K562 (cell line): Measurements from ENCODE around the gene ZNF418. TPM values are rescaled to one million over a fixed set of nuclear protein-coding genes. Genes with fewer than 3 reads are reported as not detected.
"Not testable (repeated sequence)": the region's sequence is repeated elsewhere in the genome, so short reads cannot be mapped to it uniquely, and the experiment has no call there.

ENCODE experiments used
- ATAC-seq: fragments of 200-7000 bp; cut with Tn5 transposase; 3 replicates; pipeline ENCODE4 v1.9.1; 2020; ENCODE audit warnings: moderate library complexity
- BruUV-seq: library from RNA; stranded (reverse); fragments of 400-500 nt; replicated peaks from 2 replicates; lab custom pipeline; 2021; lab: Mats Ljungman, UMichigan
- CTCF ChIA-PET: fragments of 300-600 bp; formaldehyde crosslinking; extraction: SDS; loops from one replicate; lab custom pipeline; 2021; ENCODE audit warnings: low intra/inter-chr PET ratio; lab: Yijun Ruan, JAX
- POLR2A ChIA-PET: fragments of 300-600, 350-650 bp; sonication (Branson Sonifier 250); formaldehyde crosslinking; extraction: SDS; loops from one replicate; lab custom pipeline; 2021; ENCODE audit warnings: antibody characterized with exemption, inconsistent platforms; lab: Yijun Ruan, JAX
- DNase-seq, 4 experiments: peaks; one replicate each; pipeline versions ENCODE4 v3.0.0 to v3.0.0-alpha.2; 2011 to 2018; ENCODE audit warnings: low spot score in 3 of 4, mixed read lengths in 3 of 4; ENCODE audit errors: extremely low read depth in 1 of 4
- FAIRE-seq: peaks from 2 replicates; lab custom pipeline; 2011; peaks lifted over from hg19 to GRCh38; lab: Jason Lieb, UNC
- H2AFZ ChIP-seq: 2 replicates; pipeline ENCODE4 v1.6.0; 2011; ENCODE audit warnings: low read depth, low read length, control low read depth, inconsistent platforms
- H3K27ac ChIP-seq: fragments of 200-600 bp; 3 replicates; pipeline ENCODE4 v1.8.0; 2011; ENCODE audit warnings: low read depth, mild to moderate bottlenecking, control low read depth, inconsistent platforms, low read length, moderate library complexity, mixed read lengths; ENCODE audit errors: extremely low read depth
- H3K27me3 ChIP-seq, 2 experiments: fragments of 300-600 bp in 1 of 2; 2 replicates in 1 of 2; 3 replicates in 1 of 2; pipeline versions ENCODE4 v1.6.0 to v1.8.0; 2011; ENCODE audit warnings: inconsistent platforms in 2 of 2, low read length in 2 of 2, mild to moderate bottlenecking in 1 of 2, mixed read lengths in 1 of 2, moderate library complexity in 1 of 2; ENCODE audit not compliant: control insufficient read depth in 2 of 2, insufficient read depth in 2 of 2
- H3K36me3 ChIP-seq: fragments of 300-600 bp; 3 replicates; pipeline ENCODE4 v1.8.0; 2011; ENCODE audit warnings: mild to moderate bottlenecking, low read length, inconsistent platforms; ENCODE audit not compliant: control insufficient read depth, insufficient read depth
- H3K4me1 ChIP-seq, 2 experiments: fragments of 200-600 bp in 1 of 2; replicated peaks in 1 of 2; 2 replicates in 1 of 2; 3 replicates in 1 of 2; pipeline versions ENCODE4 v1.5.1 to v1.8.0; 2011; ENCODE audit warnings: inconsistent platforms in 2 of 2, low read length in 2 of 2, mild to moderate bottlenecking in 1 of 2, mixed read lengths in 1 of 2, moderate library complexity in 1 of 2; ENCODE audit not compliant: control insufficient read depth in 2 of 2, insufficient read depth in 2 of 2
- H3K4me2 ChIP-seq: 2 replicates; pipeline ENCODE4 v1.6.1; 2011; ENCODE audit warnings: low read length, control low read depth, inconsistent platforms, mixed read lengths; ENCODE audit not compliant: insufficient read depth
- H3K4me3 ChIP-seq: fragments of 200-600 bp; sonication (generic), shearing (Covaris generic); 2 replicates; pipeline ENCODE4 v1.5.1; 2016; ENCODE audit warnings: control low read depth, inconsistent platforms
- H3K79me2 ChIP-seq: fragments of 200-600 bp; 3 replicates; pipeline ENCODE4 v1.8.0; 2011; ENCODE audit warnings: low read length, inconsistent platforms; ENCODE audit not compliant: control insufficient read depth, insufficient read depth
- H3K9ac ChIP-seq, 2 experiments: 2 replicates each; pipeline versions ENCODE4 v1.6.0 to v1.6.1; 2011; ENCODE audit warnings: low read depth in 2 of 2, low read length in 2 of 2, control low read depth in 1 of 2, inconsistent platforms in 1 of 2, mild to moderate bottlenecking in 1 of 2, mixed read lengths in 1 of 2; ENCODE audit not compliant: insufficient read depth in 1 of 2
- H3K9me1 ChIP-seq: one replicate; pipeline ENCODE4 v1.6.0; 2011; ENCODE audit warnings: inconsistent platforms, mild to moderate bottlenecking, low read length, moderate library complexity; ENCODE audit not compliant: control insufficient read depth, insufficient read depth
- H3K9me3 ChIP-seq: replicated peaks from 2 replicates; pipeline ENCODE4 v1.5.1; 2011; ENCODE audit warnings: low read depth, low read length, inconsistent platforms; ENCODE audit not compliant: control insufficient read depth, insufficient read depth
- H4K20me1 ChIP-seq: replicated peaks from 2 replicates; pipeline ENCODE4 v1.6.1; 2011; ENCODE audit warnings: low read length, inconsistent platforms, mixed read lengths; ENCODE audit not compliant: control insufficient read depth, insufficient read depth
- BHLHE40 ChIP-seq: IDR thresholded peaks from 2 replicates; pipeline ENCODE4 v1.6.1; 2011; ENCODE audit warnings: low read length, improper control_type of control experiment
- CTBP1 ChIP-seq: fragments of 450-650 bp; IDR thresholded peaks from 2 replicates; pipeline ENCODE4 v1.6.1; 2016; ENCODE audit warnings: borderline replicate concordance
- DIDO1 ChIP-seq: fragments of 450-650 bp; IDR thresholded peaks from 2 replicates; pipeline ENCODE4 v1.6.1; 2016; ENCODE audit warnings: low read depth, missing biosample characterization, missing genetic modification characterization
- E2F6 ChIP-seq, 2 experiments: IDR thresholded peaks; 2 replicates each; pipeline ENCODE4 v1.6.1; 2011; ENCODE audit warnings: borderline replicate concordance in 1 of 2, control low read depth in 1 of 2, low read depth in 1 of 2, low read length in 1 of 2, mild to moderate bottlenecking in 1 of 2, mixed read lengths in 1 of 2, moderate library complexity in 1 of 2; ENCODE audit not compliant: insufficient read depth in 1 of 2, insufficient read length in 1 of 2, poor library complexity in 1 of 2, severe bottlenecking in 1 of 2; ENCODE audit errors: extremely low read depth in 1 of 2
- ETS1 ChIP-seq: conservative IDR thresholded peaks from 2 replicates; pipeline ENCODE4 v1.6.1; 2011; ENCODE audit warnings: low read depth, mild to moderate bottlenecking, low read length; ENCODE audit not compliant: control insufficient read depth
- ETV1 ChIP-seq: fragments of 450-650 bp; conservative IDR thresholded peaks from 2 replicates; pipeline ENCODE4 v1.6.1; 2016; ENCODE audit warnings: missing genetic modification characterization, control low read depth, low read depth, missing compliant biosample characterization
- GABPA ChIP-seq: fragments of 200-800 bp; sonication (Bioruptor generic); conservative IDR thresholded peaks from 2 replicates; pipeline ENCODE4 v1.6.1; 2016; ENCODE audit warnings: low read depth, missing genetic modification characterization, missing compliant biosample characterization
- GABPB1 ChIP-seq: sonication (generic); formaldehyde crosslinking; IDR thresholded peaks from 2 replicates; pipeline ENCODE4 v1.8.0; 2022; ENCODE audit warnings: mild to moderate bottlenecking, missing genetic modification reagents
- HDAC2 ChIP-seq: fragments of 450-650 bp; IDR thresholded peaks from 2 replicates; pipeline ENCODE4 v1.6.1; 2016; ENCODE audit warnings: mild to moderate bottlenecking
- L3MBTL2 ChIP-seq: fragments of 450-650 bp; IDR thresholded peaks from 2 replicates; pipeline ENCODE4 v1.6.1; 2016; ENCODE audit warnings: mild to moderate bottlenecking, moderate library complexity
- LCOR ChIP-seq: sonication (generic); formaldehyde crosslinking; IDR thresholded peaks from 2 replicates; pipeline ENCODE4 v1.8.0; 2022; ENCODE audit warnings: mild to moderate bottlenecking, missing genetic modification reagents
- NBN ChIP-seq: fragments of 450-650 bp; IDR thresholded peaks from 2 replicates; pipeline ENCODE4 v1.6.1; 2016; ENCODE audit warnings: low read depth, mild to moderate bottlenecking
- POLR2AphosphoS5 ChIP-seq: IDR thresholded peaks from 2 replicates; pipeline ENCODE4 v1.6.1; 2011; ENCODE audit warnings: mild to moderate bottlenecking, low read depth, low read length, moderate library complexity; ENCODE audit not compliant: control insufficient read depth, insufficient read depth
- RAD51 ChIP-seq: fragments of 450-650 bp; IDR thresholded peaks from 2 replicates; pipeline ENCODE4 v1.7.1; 2016; ENCODE audit warnings: low read depth, mild to moderate bottlenecking, borderline replicate concordance
- RBFOX2 ChIP-seq: fragments of 200-400 bp; formaldehyde crosslinking; IDR thresholded peaks from 2 replicates; pipeline ENCODE4 v1.6.1; 2017; ENCODE audit warnings: low read depth, mild to moderate bottlenecking, low read length, moderate library complexity
- SMAD3 ChIP-seq: fragments of 450-650 bp; formaldehyde crosslinking; conservative IDR thresholded peaks from 2 replicates; pipeline ENCODE4 v1.4.0; 2020; ENCODE audit warnings: mild to moderate bottlenecking
- VEZF1 ChIP-seq: fragments of 200-800 bp; sonication (Bioruptor generic); IDR thresholded peaks from 2 replicates; pipeline ENCODE4 v1.6.1; 2017; ENCODE audit warnings: missing genetic modification characterization, missing compliant biosample characterization
- WGBS: fragments of 100-300 bp; shearing (Covaris generic); methylation state at CpG from one replicate; pipeline ENCODE4 v1.1.6; 2016; ENCODE audit warnings: low coverage, mixed read lengths; ENCODE audit not compliant: insufficient coverage; ENCODE audit errors: missing lambda C conversion rate; 5-methylcytosine and 5-hydroxymethylcytosine counted together
- in situ Hi-C: fragments of 300-500 bp; cut with MboI; formaldehyde crosslinking; loops from 4 replicates; pipeline ENCODE4 v1.15.0; 2018; ENCODE audit warnings: inconsistent platforms, mixed read lengths
- intact Hi-C: fragments of 100-400 bp; cut with micrococcal nuclease; formaldehyde crosslinking; loops from 2 replicates; pipeline ENCODE4 v1.14.2; 2022
- polyA plus RNA-seq, 8 experiments: library from polyadenylated mRNA; depleted of rRNA in 4 of 8; stranded (reverse) in 5 of 8; unstranded in 3 of 8; fragments of >200 nt; fragmentation: Nextera tagmentation in 2 of 8; fragmentation: Illumina TruSeq in 1 of 8; extraction: Ambion mirVana in 2 of 8; extraction: Trizol in 1 of 8; gene quantifications; 2 replicates each; pipeline versions ENCODE4 v1.2.1 to v1.2.3, GENCODE V29; 2011 to 2014; ENCODE audit warnings: inconsistent platforms in 1 of 8, missing spikeins in 1 of 8
- total RNA-seq, 7 experiments: library from RNA; depleted of rRNA in 6 of 7; stranded (reverse); fragments of >200 nt in 6 of 7; fragmentation: Illumina TruSeq in 2 of 7; extraction: Trizol in 2 of 7; gene quantifications; 2 replicates each; pipeline versions ENCODE4 v1.2.1 to v1.2.3, GENCODE V29; 2011 to 2021; ENCODE audit warnings: low replicate concordance in 1 of 7

Gene ZNF418
- total and polyA plus RNA-seq, 9 of the 15 experiments (the other 6 are each of a cell fraction or from before 2014, with no cell fraction given): 0.11 to 0.70 (median 0.32) TPM

GRCh38 chr19:57916168-57916995 lies 18.8 kb downstream of the ZNF418 start, which contains the start of gene ZNF417:
ZNF417 (minus strand) TSS chr19:57916592; CDS start chr19:57916411, 181 bp downstream.
- in situ Hi-C loops, intact Hi-C loops, H3K27me3 ChIP-seq, H3K4me1 ChIP-seq, H4K20me1 ChIP-seq, CTCF ChIA-PET, H3K9me3 ChIP-seq, H3K9me1 ChIP-seq, H3K36me3 ChIP-seq: not testable (repeated sequence)
- Histone ChIP-seq H2AFZ (peak within 1 kb of the TSS; percentile 73), H3K4me2 (peak within 1 kb of the TSS; percentile 74), H3K9ac (peak within 1 kb of the TSS; percentile 75 to 90), H3K27ac (peak within 1 kb of the TSS; percentile 64; the same call in 2 of the 3 replicates), H3K4me3 (peak within 1 kb of the TSS; percentile 67), H3K79me2 (peaks cover 11% of the 10 kb centered on the region; the same call in 2 of the 3 replicates)
- ATAC-seq: peak; percentile 100
- TSS peak; percentile 72 for BruUV-seq
- 3% methylated on average over 41 of the region's 51 CpGs for WGBS
- DNase-seq: peak; percentile 90 to 93 (median 92)
- POLR2A ChIA-PET: interaction anchor here (0.6 to 1.9 kb wide), 4 partner anchors 9 to 267 kb away, joined by 3 to 6 read pairs (median 4); partner anchors contain the start of gene ZNF418
- FAIRE-seq: peak; percentile 100
- TF ChIP-seq VEZF1 (CRISPR knock-in tag): peak; percentile 50
- TF ChIP-seq GABPB1: peak; percentile 88
- peak; percentile 58; the same call in 1 of the 2 replicates for TF ChIP-seq BHLHE40
- peak in 1 of 2 experiments; percentile 85 for TF ChIP-seq E2F6 (IDR thresholded peaks at IDR 0.05; ENCODE audit: borderline replicate concordance in 1 of 2, extremely low read depth in 1 of 2, insufficient read depth in 1 of 2, insufficient read length in 1 of 2, low read depth in 1 of 2, low read length in 1 of 2, poor library complexity in 1 of 2, severe bottlenecking in 1 of 2)
- TF ChIP-seq L3MBTL2: peak; percentile 94
- peak; percentile 18; the same call in 1 of the 2 replicates for TF ChIP-seq POLR2AphosphoS5
- TF ChIP-seq DIDO1 (tag): 0 out of 2 replicates have a peak, but pooled peaks have one; percentile 67
- TF ChIP-seq RAD51: peak; percentile 38; the same call in 1 of the 2 replicates
- 0 out of 2 replicates have a peak, but pooled peaks have one; percentile 41 for TF ChIP-seq SMAD3 (CRISPR knock-in tag)
- peak; percentile 92 for TF ChIP-seq CTBP1
- TF ChIP-seq ETS1: 0 out of 2 replicates have a peak, but pooled peaks have one; percentile 45
- TF ChIP-seq LCOR (CRISPR knock-in tag): peak; percentile 87
- peak; percentile 83 for TF ChIP-seq RBFOX2
- TF ChIP-seq GABPA (tag): peak; percentile 90
- TF ChIP-seq HDAC2: 0 out of 2 replicates have a peak, but pooled peaks have one; percentile 35
- 0 out of 2 replicates have a peak, but pooled peaks have one; percentile 11 for TF ChIP-seq ETV1 (tag)
- TF ChIP-seq NBN: 0 out of 2 replicates have a peak, but pooled peaks have one; percentile 65
